HG03139 (cell line): ENCODE measurements around the gene LBX2.
A peak's percentile ranks its signal among the peaks of the same experiment; 100 is the strongest.

Experiments used
- ATAC-seq: cut with Tn5 transposase; IDR thresholded peaks from one replicate; pipeline ENCODE4 v1.9.1; 2021; ENCODE audit not compliant: unreplicated experiment

The LBX2 gene

GRCh38 chr2:74526649-74527230 lies 27.3 kb upstream of the LBX2 start:
- no peak for ATAC-seq

GRCh38 chr2:74525717-74526648 lies 26.6 kb upstream of the LBX2 start, which contains the start of gene DQX1:
TSS of gene DQX1 (minus strand) at chr2:74526231. CDS start at chr2:74525729, 502 bp downstream.
- no peak for ATAC-seq

- no peak for ATAC-seq
Observed at GRCh38 chr2:74524955-74525716, 25.7 kb upstream of the LBX2 start.

GRCh38 chr2:74524005-74524404 lies 24.6 kb upstream of the LBX2 start:
- no peak for ATAC-seq

- ATAC-seq, result no peak
Observed at GRCh38 chr2:74522516-74522915, 23.1 kb upstream of the LBX2 start.

- ATAC-seq, result no peak
Observed at GRCh38 chr2:74516650-74517049, 17.2 kb upstream of the LBX2 start.

DNA sequence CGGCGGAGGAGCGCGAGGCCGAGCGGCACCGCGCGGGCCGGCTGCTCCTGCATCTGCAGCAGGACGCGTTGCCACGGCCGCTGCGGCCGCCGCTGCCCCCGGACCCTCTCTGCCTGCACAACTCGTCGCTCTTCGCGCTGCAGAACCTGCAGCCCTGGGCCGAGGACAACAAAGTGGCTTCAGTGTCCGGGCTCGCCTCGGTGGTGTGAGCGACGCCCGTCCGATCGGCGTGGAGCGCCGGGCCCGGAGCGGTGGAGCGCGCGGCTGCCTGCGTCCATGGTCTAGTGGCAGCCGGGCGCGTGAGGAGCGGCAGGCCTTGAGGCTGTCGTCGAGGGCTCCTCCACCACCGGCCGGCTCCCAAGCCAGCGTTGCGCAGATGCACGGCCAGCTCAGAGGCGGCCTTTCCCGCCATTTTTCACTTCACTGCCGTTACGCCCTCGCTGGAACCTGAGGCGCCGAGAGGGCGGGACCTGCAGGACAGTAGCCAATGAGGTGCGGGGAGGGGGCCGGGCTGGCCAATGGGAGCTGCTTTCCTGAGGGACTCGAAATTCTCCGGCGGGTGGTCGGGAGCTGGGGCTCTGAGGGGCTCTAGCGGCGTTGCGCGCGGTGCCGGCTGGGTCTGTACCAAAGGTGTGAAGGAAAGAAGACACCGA lies 16.7 kb upstream of the LBX2 start:
- ATAC-seq, result peak; percentile 63

- ATAC-seq, result peak; percentile 29
Observed at GRCh38 chr2:74515271-74515980, 16.0 kb upstream of the LBX2 start.

DNA sequence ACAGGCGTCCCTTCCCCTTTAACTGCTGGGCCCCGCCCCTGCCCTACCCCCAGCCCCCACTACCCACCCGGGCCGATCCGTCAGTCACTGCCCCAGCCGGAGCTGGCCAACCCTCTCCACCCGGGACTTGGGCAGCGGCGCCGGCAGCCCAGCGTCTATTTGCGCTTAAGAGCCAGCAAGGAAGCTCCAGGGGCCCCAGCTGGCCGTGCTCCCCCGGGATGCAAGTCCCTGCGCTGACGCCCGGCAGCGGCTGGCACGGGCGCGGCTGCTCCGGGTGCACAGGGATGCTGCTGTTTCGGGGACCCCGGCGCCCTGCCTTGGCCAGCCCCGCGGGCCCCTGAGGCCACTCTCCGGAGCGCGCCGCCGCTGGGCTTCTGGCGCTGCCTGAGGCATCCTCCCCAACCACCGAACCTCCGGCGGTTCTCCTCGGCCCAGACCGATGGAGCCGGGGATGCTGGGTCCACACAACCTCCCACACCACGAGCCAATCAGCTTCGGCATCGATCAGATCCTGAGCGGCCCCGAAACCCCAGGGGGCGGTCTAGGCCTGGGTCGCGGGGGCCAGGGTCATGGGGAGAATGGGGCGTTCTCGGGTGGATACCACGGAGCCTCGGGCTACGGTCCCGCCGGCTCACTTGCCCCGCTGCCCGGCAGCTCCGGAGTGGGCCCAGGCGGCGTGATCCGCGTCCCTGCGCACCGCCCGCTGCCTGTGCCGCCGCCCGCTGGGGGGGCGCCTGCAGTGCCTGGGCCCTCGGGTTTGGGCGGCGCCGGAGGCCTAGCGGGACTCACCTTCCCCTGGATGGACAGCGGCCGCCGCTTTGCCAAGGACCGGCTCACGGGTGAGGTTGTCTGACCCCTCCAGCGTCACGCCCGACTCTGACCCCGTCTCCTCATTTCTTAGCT lies 15.2 kb upstream of the LBX2 start, which contains the start of gene TLX2:
Gene TLX2 (plus strand): TSS at position 83 of the 903 bp plus-strand sequence. CDS start 357 bp downstream, at position 440.
- no peak for ATAC-seq

DNA sequence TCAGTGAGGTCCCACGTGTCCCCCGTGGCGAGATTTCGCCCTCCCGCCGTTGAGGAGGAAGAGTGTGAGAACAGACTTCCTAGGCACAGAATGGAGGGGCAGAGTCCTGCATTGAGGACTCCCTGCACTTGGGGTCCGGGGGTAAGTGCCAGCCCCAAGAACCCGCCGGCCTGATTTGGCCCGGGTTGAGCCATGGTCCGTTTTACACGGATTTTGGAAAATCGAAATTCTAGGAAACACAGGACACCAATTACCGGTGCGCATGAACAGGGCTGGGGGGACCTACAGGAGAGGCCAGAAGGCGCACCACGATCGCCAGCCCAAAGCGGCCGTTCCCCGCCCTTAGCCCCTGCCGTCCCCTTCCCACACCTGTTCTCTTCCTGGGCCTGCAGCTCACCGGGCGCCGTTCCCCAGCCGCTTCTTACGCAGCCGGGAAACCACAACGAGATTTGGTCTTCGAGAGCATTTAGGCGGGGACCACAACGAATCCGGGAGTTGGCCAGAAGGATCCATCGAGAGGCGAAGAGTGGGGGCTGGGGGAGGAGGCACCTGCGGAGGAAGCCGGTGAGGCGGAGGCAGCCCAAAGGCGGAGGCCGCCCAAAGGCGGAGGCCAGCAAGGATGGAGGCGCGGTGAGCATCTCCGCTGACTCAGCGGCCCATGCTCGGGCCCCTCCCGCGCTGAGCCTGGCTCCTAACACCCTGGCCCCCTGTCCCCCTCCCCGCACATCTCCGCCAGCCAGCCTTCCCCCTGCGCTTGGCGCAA lies 14.4 kb upstream of the LBX2 start:
- ATAC-seq, result no peak

GRCh38 chr2:74512744-74513604 lies 13.6 kb upstream of the LBX2 start:
- ATAC-seq, result no peak

- no peak for ATAC-seq
Observed at GRCh38 chr2:74511104-74511989, 11.9 kb upstream of the LBX2 start.

- no peak for ATAC-seq
Observed at GRCh38 chr2:74510272-74510671, 10.9 kb upstream of the LBX2 start.

- no peak for ATAC-seq
Observed at GRCh38 chr2:74507926-74508520, 8.6 kb upstream of the LBX2 start.

GRCh38 chr2:74507145-74507925 lies 7.9 kb upstream of the LBX2 start, which contains the start of gene PCGF1:
TSS of gene PCGF1 (minus strand) at chr2:74507695. CDS start at chr2:74507668, 27 bp downstream.
- peak; percentile 86 for ATAC-seq
